ENCODE data around the gene RTL5. TPM values are rescaled to one million over a fixed set of nuclear protein-coding genes. Genes with fewer than 3 reads are reported as not detected.

Gene RTL5
- total RNA-seq, 4 donors from 2014 or later, result 3.6 to 6.6 (median 5.9) TPM

DNA sequence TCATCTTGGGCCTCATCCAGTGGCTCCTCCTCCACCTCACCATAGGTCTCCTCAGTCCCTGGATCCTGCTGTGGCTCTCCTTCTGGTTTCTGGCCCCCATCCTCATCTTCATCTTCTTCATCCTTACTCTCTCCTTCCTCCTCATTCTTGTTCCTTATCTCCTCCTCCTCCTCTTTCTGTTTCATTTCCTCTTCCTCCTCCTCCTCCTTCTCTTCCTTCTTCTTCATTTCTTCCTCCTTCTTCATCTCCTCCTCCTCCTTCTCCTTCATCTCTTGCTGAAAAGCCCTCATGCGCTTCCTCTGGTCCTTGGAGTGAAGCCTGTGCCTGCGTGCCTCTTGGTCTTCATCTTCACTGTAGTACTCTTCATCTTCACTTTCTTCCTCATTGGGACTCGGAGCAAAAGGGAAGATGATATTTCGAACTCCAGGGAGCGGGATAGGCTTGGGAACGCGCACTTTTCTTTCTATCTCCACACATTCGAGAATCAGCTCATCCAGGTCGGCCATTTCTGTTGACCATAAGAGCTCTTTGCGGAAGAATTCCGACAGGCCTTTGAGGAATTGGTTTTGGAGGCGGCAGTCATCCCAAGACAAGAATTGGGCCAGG is 1.5 kb downstream of the RTL5 start:
- intact Hi-C loops (cut with DNase I), result loop anchor here (5.0 kb wide), 1 partner anchor 113 kb away; no protein-coding TSS in a partner anchor
- H3K9me3 ChIP-seq, result no peaks in the 10 kb centered on the region
- peaks cover 7 to 30% of the 10 kb centered on the region in 2 donors for H3K4me1 ChIP-seq
- no peaks in the 10 kb centered on the region for H3K36me3 ChIP-seq
- no peak for TF ChIP-seq POLR2A (IDR thresholded peaks at IDR 0.05)
- TF ChIP-seq, protein P1, sequence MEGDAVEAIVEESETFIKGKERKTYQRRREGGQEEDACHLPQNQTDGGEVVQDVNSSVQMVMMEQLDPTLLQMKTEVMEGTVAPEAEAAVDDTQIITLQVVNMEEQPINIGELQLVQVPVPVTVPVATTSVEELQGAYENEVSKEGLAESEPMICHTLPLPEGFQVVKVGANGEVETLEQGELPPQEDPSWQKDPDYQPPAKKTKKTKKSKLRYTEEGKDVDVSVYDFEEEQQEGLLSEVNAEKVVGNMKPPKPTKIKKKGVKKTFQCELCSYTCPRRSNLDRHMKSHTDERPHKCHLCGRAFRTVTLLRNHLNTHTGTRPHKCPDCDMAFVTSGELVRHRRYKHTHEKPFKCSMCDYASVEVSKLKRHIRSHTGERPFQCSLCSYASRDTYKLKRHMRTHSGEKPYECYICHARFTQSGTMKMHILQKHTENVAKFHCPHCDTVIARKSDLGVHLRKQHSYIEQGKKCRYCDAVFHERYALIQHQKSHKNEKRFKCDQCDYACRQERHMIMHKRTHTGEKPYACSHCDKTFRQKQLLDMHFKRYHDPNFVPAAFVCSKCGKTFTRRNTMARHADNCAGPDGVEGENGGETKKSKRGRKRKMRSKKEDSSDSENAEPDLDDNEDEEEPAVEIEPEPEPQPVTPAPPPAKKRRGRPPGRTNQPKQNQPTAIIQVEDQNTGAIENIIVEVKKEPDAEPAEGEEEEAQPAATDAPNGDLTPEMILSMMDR (IDR thresholded peaks at IDR 0.05), result no peak
- DNase-seq, result no peak
- peak overlapping the region in 1 of 3 donors; percentile 57 for H3K27ac ChIP-seq
- WGBS, 2 donors, result 85 to 90% methylated on average over 12 of the region's 12 CpGs
- no peak overlapping the region for H3K4me3 ChIP-seq (replicated peaks in 1 of 3)
- no peaks in the 10 kb centered on the region for H3K27me3 ChIP-seq

DNA sequence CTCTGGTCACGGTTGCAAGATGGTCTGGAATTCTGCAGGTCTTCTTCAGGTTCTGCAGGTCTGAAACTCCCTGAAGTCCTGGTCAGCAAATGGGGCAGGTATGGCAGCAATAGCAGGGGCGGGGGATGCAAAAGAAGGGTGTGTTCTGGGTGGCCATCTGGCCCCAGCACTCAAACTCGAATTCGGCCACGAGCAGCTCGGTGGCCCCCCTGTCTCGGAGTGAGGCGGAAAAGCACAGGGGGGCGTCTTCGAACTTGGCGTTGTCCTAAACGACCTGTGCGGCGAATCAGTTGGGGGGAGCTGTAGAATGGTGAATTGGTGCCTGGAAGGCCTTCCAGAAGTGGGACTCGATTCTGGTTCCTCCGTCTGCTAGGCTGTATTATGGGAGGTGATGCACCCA is 2.1 kb downstream of the RTL5 start:
- Histone ChIP-seq H3K36me3 (no peaks in the 10 kb centered on the region), H3K4me3 (replicated peaks in 1 of 3) (no peak overlapping the region), H3K4me1 (peaks cover 7 to 30% of the 10 kb centered on the region in 2 donors), H3K27me3 (no peaks in the 10 kb centered on the region), H3K9me3 (no peaks in the 10 kb centered on the region), H3K27ac (no peak overlapping the region)
- 90 to 98% methylated on average over 10 to 16 of the region's 16 CpGs for WGBS, 2 donors
- DNase-seq, result no peak
- intact Hi-C loops (cut with DNase I), result loop anchor here (5.0 kb wide), 1 partner anchor 112 kb away; no protein-coding TSS in a partner anchor
- TF ChIP-seq, protein P1 (IDR thresholded peaks at IDR 0.05), result no peak
- TF ChIP-seq POLR2A (IDR thresholded peaks at IDR 0.05), result no peak

DNA sequence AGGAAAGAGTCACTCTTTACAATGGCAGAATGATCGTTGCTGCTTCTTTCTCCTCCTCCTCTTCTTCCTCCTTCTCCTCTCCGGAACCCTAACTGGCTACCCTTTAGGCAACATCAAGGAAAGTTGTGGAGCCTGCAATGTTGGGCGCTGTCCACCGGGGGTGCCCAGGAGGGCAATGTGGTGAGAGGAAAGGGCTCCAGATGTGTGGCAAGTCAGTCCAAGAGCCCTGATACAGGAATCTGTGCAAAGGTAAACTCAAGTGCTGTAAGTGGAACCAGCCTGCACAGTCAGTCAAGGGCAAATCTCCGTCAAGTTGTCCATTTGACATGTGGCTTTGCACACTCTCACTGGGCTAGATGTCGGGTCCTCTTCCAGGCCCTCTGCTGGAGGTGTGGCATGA is 2.8 kb downstream of the RTL5 start:
- DNase-seq, result peak in 1 of 2 donors; percentile 26
- Histone ChIP-seq H3K27me3 (no peaks in the 10 kb centered on the region), H3K4me3 (replicated peaks in 1 of 3) (no peak overlapping the region), H3K4me1 (peaks cover 11 to 38% of the 10 kb centered on the region in 2 donors), H3K9me3 (no peaks in the 10 kb centered on the region), H3K36me3 (no peaks in the 10 kb centered on the region), H3K27ac (no peak overlapping the region)
- TF ChIP-seq, protein P1 (IDR thresholded peaks at IDR 0.05), result peak in 4 of 6 experiments; percentile 10 to 34 (median 28)
- TF ChIP-seq POLR2A (IDR thresholded peaks at IDR 0.05), result no peak
- intact Hi-C loops (cut with DNase I), result no loop called here
- 50 to 91% methylated on average over 2 to 4 of the region's 6 CpGs for WGBS, 2 donors

DNA sequence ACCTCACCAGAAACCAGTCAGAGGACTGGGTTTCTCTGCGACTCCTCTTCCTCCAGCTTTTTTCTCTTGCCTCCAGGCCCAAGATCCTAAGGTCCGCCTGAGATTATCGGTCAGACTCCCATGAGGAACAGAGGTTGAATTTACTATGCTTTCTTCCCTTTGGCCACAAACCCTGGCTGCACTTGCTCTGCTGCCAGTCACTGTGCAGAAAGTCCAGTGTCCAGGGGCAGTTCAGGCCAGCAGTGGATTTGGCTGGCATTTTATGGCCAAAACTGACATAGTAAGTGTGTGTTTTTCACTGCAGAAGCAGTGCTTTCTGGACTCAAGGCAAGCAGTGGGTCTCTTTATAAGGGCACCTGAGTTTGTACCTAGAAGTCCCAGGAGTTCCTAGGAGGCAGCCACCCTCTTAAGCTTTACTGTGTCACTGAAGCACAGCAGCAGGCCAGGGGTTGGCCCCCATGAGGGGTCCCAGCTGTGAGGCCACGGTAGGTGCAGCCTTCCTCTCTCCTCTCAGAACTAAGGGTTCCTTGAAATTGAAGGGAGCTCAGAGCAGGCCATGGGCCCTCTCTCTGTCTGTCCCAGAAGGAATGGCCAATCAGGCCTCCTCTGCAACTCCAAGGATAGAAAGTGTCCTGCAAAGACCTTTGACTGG is 3.4 kb downstream of the RTL5 start:
- Histone ChIP-seq H3K4me3 (replicated peaks in 1 of 3) (no peak overlapping the region), H3K9me3 (no peaks in the 10 kb centered on the region), H3K4me1 (peaks cover 11 to 43% of the 10 kb centered on the region in 2 donors), H3K27ac (no peak overlapping the region), H3K27me3 (no peaks in the 10 kb centered on the region), H3K36me3 (no peaks in the 10 kb centered on the region)
- DNase-seq, result no peak
- TF ChIP-seq POLR2A (IDR thresholded peaks at IDR 0.05), result no peak
- TF ChIP-seq, protein P1 (IDR thresholded peaks at IDR 0.05), result no peak
- intact Hi-C loops (cut with DNase I), result no loop called here
- WGBS, 2 donors, result 70 to 89% methylated on average over 3 of the region's 4 CpGs

DNA sequence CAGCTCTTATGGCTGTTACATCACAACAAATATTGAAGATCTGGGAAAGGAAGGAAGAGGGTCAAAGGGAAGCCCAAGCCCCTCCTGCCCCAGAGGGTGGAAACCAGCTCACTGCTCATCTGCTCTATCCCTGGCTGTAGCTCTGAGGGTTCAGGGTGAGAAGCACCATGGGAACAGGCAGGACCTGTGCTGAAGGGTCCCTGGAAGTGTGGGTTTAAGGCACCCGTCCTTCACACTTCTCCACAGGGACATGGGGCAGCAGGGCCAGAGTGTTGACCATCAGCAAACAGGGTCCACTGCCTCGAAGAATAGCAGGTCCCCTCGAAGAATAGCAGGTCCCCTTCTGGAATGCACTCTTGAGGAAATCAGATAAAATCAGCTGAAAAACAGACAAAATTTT is 4.4 kb downstream of the RTL5 start:
- H3K4me1 ChIP-seq, result peaks cover 11 to 49% of the 10 kb centered on the region in 2 donors
- H3K27ac ChIP-seq, result peak overlapping the region in 1 of 3 donors; percentile 38
- no peak for DNase-seq
- TF ChIP-seq, protein P1 (IDR thresholded peaks at IDR 0.05), result no peak
- TF ChIP-seq POLR2A (IDR thresholded peaks at IDR 0.05), result no peak
- no peaks in the 10 kb centered on the region for H3K36me3 ChIP-seq
- H3K4me3 ChIP-seq (replicated peaks in 1 of 3), result no peak overlapping the region
- WGBS, 2 donors, result 12 to 38% methylated on average over 2 to 3 of the region's 3 CpGs
- no peaks in the 10 kb centered on the region for H3K9me3 ChIP-seq
- intact Hi-C loops (cut with DNase I), result no loop called here
- no peaks in the 10 kb centered on the region for H3K27me3 ChIP-seq

All from thyroid gland (tissue), 4 donors.